Measurements from ENCODE around the gene ADCY10. TPM values are rescaled to one million over a fixed set of nuclear protein-coding genes. Genes with fewer than 3 reads are reported as not detected.

The ADCY10 gene
- total RNA-seq, 1 donor from 2014 or later = 0.27 TPM

GRCh38 chr1:167904652-167905130, 9.2 kb downstream of the ADCY10 start:
- Histone ChIP-seq H3K9ac (ENCODE audit: low read length) (no peak overlapping the region), H2AFZ (ENCODE audit: low read depth, low read length) (no peak overlapping the region), H3K9me3 (ENCODE audit: insufficient read depth, low read depth, low read length) (no peaks in the 10 kb centered on the region), H3K4me1 (ENCODE audit: insufficient read depth, low read length) (peaks cover 7% of the 10 kb centered on the region), H4K20me1 (ENCODE audit: insufficient read depth, low read length) (no peaks in the 10 kb centered on the region), H3K4me3 (ENCODE audit: insufficient read depth, low read depth, low read length) (no peak overlapping the region), H3K36me3 (ENCODE audit: insufficient read depth, low read length) (no peaks in the 10 kb centered on the region), H3K4me2 (ENCODE audit: low read length) (peak overlapping the region; percentile 31), H3K27ac (ENCODE audit: low read depth, low read length) (no peak overlapping the region), H3K79me2 (ENCODE audit: insufficient read depth, low read length) (no peaks in the 10 kb centered on the region), H3K27me3 (ENCODE audit: insufficient read depth, low read length) (no peaks in the 10 kb centered on the region)
- Mint-ChIP-seq H3K4me3 (ENCODE audit: unreplicated experiment) (peak overlapping the region; percentile 6), H3K36me3 (ENCODE audit: low read depth, unreplicated experiment) (peaks cover 3% of the 10 kb centered on the region), H3K27me3 (ENCODE audit: low read depth, unreplicated experiment) (no peaks in the 10 kb centered on the region), H3K4me1 (ENCODE audit: low read depth, unreplicated experiment) (peaks cover 22% of the 10 kb centered on the region), H3K9me3 (ENCODE audit: unreplicated experiment) (no peaks in the 10 kb centered on the region), H3K27ac (ENCODE audit: unreplicated experiment) (peak overlapping the region; percentile 75)
- FAIRE-seq = peak; percentile 96
- peak; percentile 74 for DNase-seq (ENCODE audit: low read depth)
- TF ChIP-seq EZH2 (IDR thresholded peaks at IDR 0.05; ENCODE audit: insufficient read depth, low read length) (no peak), CTCF (IDR thresholded peaks at IDR 0.05; ENCODE audit: insufficient read depth, low read depth, low read length) (no peak)

- Mint-ChIP-seq H3K4me1 (ENCODE audit: low read depth, unreplicated experiment) (peaks cover 22% of the 10 kb centered on the region), H3K4me3 (ENCODE audit: unreplicated experiment) (no peak overlapping the region), H3K36me3 (ENCODE audit: low read depth, unreplicated experiment) (no peaks in the 10 kb centered on the region), H3K9me3 (ENCODE audit: unreplicated experiment) (no peaks in the 10 kb centered on the region), H3K27ac (ENCODE audit: unreplicated experiment) (no peak overlapping the region), H3K27me3 (ENCODE audit: low read depth, unreplicated experiment) (no peaks in the 10 kb centered on the region)
- Histone ChIP-seq H3K4me2 (ENCODE audit: low read length) (no peak overlapping the region), H3K36me3 (ENCODE audit: insufficient read depth, low read length) (no peaks in the 10 kb centered on the region), H3K4me3 (ENCODE audit: insufficient read depth, low read depth, low read length) (no peak overlapping the region), H3K27ac (ENCODE audit: low read depth, low read length) (no peak overlapping the region), H3K79me2 (ENCODE audit: insufficient read depth, low read length) (no peaks in the 10 kb centered on the region), H3K9ac (ENCODE audit: low read length) (no peak overlapping the region), H3K4me1 (ENCODE audit: insufficient read depth, low read length) (peaks cover 7% of the 10 kb centered on the region), H2AFZ (ENCODE audit: low read depth, low read length) (no peak overlapping the region), H3K27me3 (ENCODE audit: insufficient read depth, low read length) (no peaks in the 10 kb centered on the region), H3K9me3 (ENCODE audit: insufficient read depth, low read depth, low read length) (no peaks in the 10 kb centered on the region), H4K20me1 (ENCODE audit: insufficient read depth, low read length) (no peaks in the 10 kb centered on the region)
- no peak for DNase-seq (ENCODE audit: low read depth)
- TF ChIP-seq CTCF (IDR thresholded peaks at IDR 0.05; ENCODE audit: insufficient read depth, low read depth, low read length) = no peak
- TF ChIP-seq EZH2 (IDR thresholded peaks at IDR 0.05; ENCODE audit: insufficient read depth, low read length) = no peak
- no peak for FAIRE-seq
Measured at GRCh38 chr1:167900907-167901306, 13.0 kb downstream of the ADCY10 start.

GRCh38 chr1:167899253-167899681, 14.7 kb downstream of the ADCY10 start:
- Histone ChIP-seq H3K9ac (ENCODE audit: low read length) (no peak overlapping the region), H3K27ac (ENCODE audit: low read depth, low read length) (no peak overlapping the region), H3K79me2 (ENCODE audit: insufficient read depth, low read length) (no peaks in the 10 kb centered on the region), H3K27me3 (ENCODE audit: insufficient read depth, low read length) (no peaks in the 10 kb centered on the region), H3K4me2 (ENCODE audit: low read length) (no peak overlapping the region), H2AFZ (ENCODE audit: low read depth, low read length) (no peak overlapping the region), H3K4me1 (ENCODE audit: insufficient read depth, low read length) (no peaks in the 10 kb centered on the region), H3K4me3 (ENCODE audit: insufficient read depth, low read depth, low read length) (no peak overlapping the region), H4K20me1 (ENCODE audit: insufficient read depth, low read length) (no peaks in the 10 kb centered on the region), H3K36me3 (ENCODE audit: insufficient read depth, low read length) (no peaks in the 10 kb centered on the region), H3K9me3 (ENCODE audit: insufficient read depth, low read depth, low read length) (no peaks in the 10 kb centered on the region)
- peaks cover 3% of the 10 kb centered on the region for H3K27me3 Mint-ChIP-seq (ENCODE audit: low read depth, unreplicated experiment)
- no peak overlapping the region for H3K4me3 Mint-ChIP-seq (ENCODE audit: unreplicated experiment)
- FAIRE-seq (no peak), DNase-seq (ENCODE audit: low read depth) (peak; percentile 49)
- TF ChIP-seq EZH2 (IDR thresholded peaks at IDR 0.05; ENCODE audit: insufficient read depth, low read length) = no peak
- TF ChIP-seq CTCF (IDR thresholded peaks at IDR 0.05; ENCODE audit: insufficient read depth, low read depth, low read length) = no peak
- no peaks in the 10 kb centered on the region for H3K36me3 Mint-ChIP-seq (ENCODE audit: low read depth, unreplicated experiment)
- no peak overlapping the region for H3K27ac Mint-ChIP-seq (ENCODE audit: unreplicated experiment)
- peaks cover 10% of the 10 kb centered on the region for H3K4me1 Mint-ChIP-seq (ENCODE audit: low read depth, unreplicated experiment)
- H3K9me3 Mint-ChIP-seq (ENCODE audit: unreplicated experiment) = no peaks in the 10 kb centered on the region
